NCI-H1092 (cell line): ENCODE results near the gene SDR39U1.
A peak's percentile ranks its signal among the peaks of the same experiment; 100 is the strongest.

Experiments used
- DNase-seq: peaks from one replicate; lab custom pipeline; 2025; lab: John Stamatoyannopoulos, UW

Gene SDR39U1

DNA sequence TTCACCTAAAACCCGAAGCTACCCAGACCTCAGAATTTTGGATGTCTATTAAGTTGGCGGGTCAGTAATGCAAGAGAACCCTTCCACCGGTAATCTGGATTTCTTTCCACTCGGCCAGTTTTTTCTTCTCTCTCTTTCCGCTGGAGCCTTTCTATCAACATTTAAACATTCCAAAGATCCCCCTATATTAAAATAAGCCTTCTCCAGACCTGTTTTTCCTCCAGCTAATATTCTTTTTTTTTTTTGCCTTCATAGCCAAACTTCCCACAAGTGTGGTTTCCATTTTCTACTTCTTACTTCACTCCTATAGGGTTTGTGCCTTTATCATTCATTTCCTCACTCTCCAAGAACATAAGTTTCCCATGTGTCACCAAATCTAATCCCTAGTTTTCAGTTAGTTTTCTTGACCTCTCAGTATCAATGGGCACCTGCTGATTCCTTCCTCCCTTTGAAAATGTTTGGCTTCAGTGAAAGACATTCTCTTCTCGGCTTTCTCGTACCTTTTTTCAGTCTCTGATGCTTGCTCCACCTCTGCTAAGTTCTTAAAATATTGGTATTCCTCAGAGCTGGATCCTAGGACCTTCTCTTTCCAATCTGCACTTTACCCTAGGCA is 583 bp upstream of the SDR39U1 start:
- no peak for DNase-seq

DNA sequence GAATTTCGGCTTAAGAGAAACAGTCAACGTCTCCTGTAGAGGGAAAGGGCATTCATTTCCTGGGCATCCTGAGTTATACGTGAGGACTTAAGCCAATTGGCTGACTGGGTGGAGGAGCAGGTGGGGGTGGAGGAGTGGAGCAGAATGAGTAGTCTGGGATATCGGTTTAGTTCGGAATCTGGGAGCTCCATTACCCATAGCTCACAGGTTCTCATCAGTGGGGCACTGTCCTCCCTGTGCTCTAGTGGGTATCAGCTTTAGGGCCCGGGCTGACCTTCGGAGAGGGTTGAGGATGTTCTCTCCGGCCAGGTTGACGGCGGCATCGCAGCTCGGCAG is 704 bp downstream of the SDR39U1 start:
- DNase-seq = no peak

DNA sequence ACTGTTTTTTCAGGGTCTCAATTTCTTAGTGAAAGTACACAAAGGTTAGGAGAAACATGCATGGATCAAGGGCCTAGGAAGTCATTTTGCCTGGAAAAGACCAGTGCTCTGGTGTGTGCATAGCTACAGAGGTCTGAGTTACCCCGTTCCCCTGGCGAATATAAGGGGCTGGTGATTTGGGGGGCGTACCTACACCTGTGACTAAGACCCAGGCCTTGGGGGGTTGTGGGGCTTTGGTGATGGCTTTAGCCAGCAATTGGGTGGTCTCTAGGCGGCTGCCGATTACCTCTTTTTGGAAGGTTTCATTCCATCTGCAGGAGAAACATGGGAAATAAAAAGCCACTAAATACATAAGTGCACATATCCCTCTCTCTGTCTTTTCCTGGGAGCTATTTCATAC is 1.1 kb downstream of the SDR39U1 start:
- no peak for DNase-seq

DNA sequence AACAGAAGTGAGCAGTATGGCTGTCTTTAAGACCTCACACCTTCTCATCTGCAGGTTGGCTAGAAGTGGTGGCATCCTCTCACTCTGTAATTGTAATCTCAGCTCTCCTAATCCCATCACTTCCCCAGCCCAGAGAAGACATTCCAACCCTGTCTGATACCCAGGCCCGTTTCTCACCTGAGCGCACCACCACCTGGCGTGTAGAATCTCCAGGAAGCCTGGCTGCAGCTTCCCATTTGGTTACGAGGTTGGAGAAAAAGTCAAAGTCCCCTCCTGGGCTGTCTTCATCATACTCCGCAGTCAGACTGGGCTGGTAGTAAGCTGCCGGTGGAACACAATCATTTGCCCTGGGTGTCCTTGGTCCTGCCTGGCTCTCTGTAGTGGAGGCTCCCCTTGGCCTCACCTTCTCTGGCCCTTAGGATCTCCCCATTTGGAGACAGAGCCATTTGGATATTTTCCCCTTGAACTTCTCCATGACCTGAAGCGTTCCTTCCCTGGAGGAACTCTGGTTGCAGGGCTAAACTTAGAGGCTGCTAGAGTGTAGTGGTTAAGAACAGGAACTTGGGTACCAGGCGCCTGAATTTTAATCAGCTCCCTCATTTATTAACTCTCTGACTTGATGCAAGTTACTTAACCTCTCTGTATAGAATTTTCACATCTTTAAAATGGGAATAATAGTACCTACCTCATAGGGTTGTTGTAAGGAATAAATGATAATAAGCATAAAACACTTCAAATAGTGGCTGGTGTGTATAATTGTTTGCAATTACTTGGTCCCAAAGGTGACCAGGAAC is 1.8 kb downstream of the SDR39U1 start:
- DNase-seq = no peak

DNA sequence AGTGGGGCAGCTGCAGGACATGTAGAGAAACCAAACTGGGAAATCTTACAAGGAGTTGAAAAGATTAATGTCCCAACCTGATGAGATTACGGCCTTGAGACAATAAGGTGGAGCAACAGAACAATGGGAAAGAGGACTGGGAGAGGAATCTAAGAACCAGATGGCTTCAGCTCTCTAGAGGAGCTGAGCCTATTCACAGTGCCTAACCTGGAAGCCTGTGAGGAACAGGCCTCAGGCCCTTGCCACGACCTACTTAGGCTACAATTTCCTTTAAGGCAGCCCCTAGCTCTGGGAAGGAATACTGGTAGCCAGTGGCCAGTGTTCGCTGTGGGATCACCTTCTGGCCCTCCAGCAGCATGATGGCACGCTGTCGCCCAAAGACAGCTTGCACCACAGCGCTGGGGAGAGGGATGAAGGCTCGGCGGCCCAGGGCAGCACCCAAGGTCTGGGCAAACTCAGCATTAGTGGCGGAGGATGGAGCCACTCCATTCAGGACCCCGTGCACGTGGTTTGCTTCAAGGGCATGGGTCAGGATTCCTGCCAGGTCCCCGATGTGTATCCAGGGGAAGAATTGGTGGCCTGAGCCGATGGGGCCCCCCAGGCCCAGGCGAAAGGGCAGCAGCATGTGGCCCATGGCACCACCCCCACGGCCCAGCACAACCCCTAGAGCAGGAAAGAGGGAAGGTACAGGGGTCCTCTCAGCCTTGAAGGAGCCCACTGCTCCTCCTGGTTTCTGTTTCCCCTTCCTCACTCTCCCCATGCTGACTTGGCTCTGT is 2.6 kb downstream of the SDR39U1 start:
- no peak for DNase-seq

DNA sequence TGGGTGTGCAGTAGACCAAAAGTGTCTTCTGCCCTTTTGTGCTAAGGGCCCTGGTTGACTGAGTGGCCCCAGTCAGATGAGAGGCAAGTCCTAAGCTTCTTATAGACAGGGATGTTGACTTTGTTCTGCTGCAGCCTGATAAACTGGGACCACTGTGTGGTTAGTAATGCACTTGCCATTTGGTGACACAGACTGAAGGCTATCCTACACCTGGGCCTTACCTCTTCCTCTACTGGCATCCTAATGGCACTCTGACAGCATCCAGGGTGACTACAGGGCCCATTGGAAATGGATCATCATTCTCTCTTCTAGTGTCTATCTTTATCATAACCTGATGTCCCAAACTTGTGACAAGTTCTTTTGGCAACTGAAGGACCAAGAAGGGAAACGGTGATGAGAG is 3.3 kb downstream of the SDR39U1 start:
- DNase-seq = no peak

DNA sequence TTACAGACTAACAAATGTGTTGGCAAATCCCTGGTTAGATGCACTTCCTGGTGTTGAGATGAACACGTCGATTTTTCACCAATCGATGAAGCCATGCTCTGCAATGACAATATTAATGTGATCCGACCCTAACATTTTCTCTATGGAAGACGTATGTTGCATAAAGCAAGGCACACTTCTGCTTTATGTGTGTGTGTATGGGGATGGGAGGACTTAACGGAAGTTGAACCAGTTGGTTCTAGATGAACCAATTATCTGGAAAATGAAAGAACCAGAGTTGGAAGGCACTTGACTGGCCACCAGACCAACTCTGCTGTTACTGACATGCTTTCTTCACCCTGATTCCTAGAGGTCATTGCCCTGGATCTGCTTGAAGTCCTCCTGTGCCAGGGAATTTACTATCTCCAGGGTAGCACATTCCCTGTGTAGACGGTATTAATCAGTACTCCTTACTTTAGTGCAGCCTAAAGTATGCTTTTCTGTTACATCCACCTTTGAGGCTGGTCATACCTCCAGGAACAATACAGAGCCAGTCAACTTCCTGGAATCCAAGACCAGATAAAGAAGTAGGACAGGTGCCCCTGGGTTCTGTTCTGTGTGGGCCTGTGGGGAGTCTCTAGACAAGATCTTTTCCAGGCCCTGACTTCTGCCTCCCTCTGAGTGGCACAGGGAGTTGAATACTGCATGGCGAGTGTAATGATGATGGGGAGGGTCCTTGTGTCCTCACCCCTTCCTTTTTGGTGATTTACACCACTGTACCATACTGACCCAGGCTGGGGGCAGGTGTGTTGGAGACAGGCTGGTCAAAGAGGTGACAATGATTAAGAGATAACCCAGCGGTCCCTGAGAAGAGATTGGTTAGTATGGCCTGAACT is 4.1 kb downstream of the SDR39U1 start:
- no peak for DNase-seq

DNA sequence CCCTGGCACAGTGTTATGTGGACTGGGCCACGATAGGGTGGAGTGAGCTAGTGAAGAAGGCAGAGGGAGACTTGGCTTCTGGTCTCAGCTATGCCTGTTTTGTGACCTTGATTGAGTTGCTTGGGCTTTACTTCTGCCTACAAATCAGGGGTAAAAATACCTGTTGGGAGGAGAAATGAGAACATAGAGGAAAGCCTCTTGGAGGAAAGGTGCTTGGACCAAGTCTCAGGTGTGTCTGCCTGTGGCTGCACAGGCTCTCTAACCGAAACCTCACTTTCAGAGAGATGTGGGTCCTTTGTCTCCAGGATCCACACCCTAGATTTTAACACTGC is 4.9 kb downstream of the SDR39U1 start:
- no peak for DNase-seq

DNA sequence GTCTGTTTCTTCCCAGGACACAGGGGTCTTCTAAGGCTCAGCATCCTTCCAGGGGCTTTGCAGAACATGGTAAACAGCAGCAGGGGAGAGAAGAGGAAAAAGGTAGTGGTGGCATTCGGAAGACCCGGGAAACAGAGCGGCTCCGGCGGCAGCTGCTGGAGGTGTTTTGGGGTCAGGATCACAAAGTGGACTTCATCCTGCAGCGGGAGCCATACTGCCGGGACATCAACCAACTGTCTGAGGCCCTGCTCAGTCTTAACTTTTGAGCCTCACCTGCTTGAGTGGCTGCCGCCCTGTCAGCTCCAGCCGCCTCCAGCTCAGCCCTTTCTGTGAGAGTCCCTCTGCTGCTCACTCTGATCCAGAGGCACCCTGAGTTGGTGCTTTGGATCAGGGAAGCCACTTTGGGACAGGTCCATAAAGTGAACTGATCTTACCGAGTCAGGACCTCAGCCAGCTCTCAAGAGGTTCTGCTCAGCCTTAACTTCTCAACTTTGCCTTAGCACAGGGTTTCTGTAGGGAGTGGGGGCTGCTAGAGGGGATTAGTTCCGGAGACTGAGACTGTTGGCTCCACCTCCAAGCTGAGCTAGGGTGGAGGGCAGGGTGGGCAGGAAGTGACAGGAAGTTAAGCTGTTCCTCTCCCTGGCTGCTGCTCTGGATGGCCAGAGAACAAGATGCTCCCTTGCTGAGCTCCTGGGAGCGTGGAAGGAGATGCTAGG is 5.4 kb downstream of the SDR39U1 start:
- no peak for DNase-seq

DNA sequence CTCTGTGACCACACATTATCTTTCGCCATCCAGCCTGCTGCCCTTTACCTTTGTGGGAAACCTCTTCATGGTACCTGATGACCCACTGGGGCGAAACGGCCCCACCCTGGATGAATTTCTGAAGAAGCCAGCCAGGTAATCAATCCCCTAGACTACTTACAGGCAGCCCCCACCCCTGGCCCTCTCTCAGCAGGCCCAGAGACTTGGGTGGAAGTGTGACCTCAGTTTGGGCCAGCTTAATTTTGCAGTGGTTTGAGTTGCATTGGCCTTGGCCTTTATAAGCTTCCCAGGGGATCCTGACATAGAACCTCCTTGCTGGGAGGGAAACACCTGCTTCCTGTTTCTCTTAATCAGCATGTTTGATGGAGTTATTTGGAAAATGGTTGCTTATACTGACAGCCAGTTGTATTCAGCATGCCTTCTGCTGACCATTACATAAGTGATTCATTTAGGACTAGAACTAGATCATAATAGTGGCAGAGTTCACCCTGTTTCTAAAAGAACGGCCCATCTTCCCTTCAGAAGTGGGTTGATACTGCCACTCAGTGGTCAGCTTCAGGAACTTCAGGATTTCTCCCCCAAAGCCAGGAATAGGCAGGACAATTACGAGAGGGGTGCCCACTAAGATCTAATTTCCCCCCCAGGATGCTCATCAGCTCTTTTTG is 6.1 kb downstream of the SDR39U1 start:
- DNase-seq = peak; percentile 39

DNA sequence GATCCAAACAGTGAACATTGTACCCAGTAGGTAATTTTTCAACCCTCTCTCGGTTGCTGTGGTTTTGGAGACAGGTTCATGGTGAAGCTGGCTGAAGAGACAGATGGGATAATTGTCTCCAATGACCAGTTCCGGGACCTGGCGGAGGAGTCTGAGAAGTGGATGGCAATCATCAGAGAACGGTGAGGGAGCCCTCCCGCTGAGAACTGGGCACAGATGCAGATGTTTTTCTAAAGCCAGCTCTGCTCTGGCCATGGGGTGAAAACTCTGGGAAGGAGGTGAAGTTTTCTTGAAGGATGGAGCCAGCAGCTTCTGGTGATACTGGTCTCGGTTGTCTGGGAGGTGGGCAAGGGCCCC is 6.6 kb downstream of the SDR39U1 start:
- no peak for DNase-seq

DNA sequence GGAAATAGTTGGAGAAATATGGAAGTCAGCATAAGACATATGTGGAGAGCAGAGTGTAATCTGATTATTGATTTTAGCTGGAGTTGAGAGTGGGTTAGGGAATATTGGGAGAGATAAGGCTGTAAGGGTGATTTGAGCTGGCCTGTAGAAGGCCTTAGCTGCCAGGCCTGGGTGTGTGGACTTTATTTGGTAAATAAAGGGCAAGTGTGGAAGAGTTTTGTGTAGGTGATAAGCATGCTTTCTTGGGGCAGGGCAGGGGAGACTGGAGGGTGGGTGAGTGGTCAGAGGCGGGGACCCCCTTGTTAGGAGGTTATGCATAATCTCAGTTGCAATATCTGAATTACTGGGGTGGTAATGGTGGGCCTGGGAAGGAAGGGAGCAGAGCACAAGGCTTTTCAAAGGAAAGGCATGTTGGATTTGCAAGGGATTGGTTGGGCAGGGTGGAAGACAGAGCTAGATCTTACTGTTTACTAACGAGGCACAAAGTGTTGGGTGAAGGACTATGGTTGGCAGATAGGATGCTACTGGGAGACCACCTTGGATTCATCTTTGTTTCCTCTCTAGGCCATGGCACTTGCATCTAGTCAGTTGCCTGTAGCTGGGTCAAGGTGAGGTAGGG is 7.3 kb downstream of the SDR39U1 start:
- DNase-seq = no peak

DNA sequence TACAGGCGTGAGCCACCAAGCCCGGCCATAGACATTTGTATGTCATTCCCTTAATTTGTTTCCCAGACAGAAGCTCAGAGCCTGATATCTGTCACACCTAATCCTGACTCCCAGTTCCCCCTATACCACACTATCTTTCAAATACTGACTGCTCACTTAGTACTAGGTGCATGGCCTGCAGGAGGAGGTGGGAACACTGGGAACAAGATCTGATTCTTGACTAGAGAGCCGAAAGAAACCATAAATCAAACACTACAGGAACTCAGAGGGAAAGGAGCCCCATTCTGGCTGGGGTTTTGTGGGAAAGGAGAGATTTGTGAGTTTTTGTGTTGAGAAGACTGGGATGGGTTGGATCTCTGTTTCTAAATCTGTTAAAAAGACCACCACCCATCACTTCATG is 7.9 kb downstream of the SDR39U1 start:
- DNase-seq = no peak

DNA sequence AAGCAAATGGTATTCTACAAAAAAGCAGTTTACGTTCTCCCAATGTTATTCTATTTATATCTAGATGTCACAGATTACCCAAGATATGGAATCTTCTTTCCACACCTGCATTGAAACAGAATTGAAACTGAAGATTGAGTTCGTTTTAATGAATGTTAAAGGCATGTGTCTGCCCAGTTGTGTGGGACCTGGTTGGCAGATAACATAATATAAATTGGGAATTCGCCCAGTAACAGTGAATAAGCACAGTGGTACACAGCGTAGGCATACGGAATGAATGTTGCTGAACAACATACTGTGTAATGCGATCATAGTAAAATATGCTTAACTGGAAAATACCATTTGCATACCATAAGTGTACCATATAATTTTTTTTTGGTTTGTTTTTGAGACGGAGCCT is 8.5 kb downstream of the SDR39U1 start:
- DNase-seq = no peak

DNA sequence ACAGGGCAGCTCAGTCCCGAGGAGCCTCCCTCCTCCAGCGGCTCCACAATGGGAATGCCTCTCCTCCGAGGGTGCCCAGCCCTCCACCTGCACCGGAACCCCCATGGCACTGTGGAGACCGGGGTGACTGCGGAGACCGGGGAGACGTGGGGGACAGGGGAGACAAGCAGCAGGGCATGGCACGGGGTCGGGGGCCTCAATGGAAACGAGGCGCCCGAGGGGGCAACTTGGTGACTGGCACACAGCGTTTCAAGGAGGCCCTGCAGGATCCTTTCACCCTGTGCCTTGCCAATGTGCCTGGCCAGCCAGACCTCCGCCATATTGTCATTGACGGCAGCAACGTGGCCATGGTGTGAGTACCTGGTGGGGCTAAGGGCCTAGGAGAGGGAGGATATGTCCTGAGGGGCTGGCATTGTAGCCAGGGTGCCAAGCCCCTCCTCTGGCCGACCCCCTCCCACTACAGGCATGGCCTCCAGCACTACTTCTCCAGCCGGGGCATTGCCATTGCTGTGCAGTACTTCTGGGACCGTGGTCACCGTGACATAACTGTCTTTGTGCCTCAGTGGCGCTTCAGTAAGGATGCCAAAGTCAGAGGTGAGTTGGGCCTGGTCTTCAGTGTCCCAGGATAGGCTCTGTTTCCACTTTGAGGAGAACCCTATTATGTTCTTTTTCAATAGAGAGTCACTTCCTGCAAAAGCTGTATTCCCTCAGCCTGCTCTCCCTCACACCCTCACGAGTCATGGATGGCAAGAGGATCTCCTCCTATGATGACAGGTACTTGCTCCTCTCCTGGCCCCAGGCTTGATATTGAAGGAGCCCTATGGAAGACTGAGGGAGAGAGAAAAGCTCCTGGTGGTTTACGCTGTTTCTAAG is 10.1 kb downstream of the SDR39U1 start:
- DNase-seq = no peak

DNA sequence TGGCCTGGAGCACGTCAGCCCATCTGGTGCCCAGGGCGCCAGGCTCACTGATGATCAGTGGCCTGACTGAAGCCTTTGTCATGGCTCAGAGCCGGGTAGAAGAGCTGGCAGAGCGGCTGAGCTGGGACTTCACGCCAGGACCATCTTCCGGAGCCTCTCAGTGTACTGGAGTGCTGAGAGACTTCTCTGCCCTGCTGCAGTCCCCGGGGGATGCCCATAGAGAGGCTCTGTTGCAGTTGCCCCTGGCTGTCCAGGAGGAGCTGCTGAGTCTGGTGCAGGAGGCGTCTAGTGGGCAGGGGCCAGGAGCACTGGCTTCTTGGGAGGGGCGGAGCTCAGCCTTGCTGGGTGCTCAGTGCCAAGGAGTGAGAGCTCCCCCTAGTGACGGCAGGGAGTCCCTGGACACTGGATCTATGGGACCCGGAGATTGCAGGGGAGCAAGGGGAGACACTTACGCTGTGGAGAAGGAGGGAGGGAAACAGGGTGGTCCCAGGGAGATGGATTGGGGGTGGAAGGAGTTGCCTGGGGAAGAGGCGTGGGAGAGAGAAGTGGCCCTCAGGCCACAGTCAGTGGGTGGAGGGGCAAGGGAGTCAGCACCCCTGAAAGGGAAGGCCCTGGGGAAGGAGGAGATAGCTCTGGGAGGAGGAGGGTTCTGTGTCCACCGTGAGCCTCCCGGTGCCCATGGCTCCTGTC is 10.9 kb downstream of the SDR39U1 start:
- DNase-seq = peak; percentile 70

DNA sequence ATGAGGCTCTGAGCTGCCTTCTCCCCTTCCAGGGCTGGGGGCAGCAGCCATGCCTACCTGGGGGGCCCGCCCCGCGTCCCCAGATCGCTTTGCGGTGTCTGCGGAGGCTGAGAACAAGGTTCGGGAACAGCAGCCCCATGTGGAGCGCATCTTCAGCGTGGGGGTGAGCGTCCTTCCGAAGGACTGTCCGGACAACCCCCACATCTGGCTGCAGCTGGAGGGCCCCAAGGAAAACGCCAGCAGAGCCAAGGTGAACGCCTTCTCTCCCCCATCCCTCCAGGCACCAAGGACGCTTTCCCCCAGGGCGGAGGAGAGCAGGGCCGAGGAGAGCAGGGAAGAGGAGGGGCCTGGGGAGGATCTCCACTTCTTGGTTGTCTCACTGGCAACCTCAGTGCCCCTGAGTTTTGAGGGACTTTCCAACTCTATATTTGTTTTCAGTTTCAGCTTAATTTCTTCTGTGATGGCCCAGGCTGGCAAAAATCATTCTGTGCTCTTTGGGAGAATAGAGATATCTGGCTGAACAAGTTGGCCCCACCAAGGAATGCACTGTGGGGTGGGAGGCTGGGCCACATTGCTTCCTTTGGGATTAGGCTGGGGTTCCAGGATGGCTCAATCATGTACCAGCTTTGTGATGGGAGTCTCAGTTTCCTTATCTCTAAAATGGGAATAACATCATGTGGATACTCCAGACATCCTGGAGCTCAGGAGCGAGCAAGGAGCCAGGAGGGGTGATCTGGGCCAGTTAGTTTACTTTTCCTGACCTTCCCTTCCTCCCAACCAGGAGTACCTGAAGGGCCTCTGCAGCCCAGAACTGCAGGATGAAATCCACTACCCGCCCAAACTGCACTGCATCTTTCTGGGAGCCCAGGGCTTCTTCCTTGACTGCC is 11.7 kb downstream of the SDR39U1 start:
- no peak for DNase-seq

DNA sequence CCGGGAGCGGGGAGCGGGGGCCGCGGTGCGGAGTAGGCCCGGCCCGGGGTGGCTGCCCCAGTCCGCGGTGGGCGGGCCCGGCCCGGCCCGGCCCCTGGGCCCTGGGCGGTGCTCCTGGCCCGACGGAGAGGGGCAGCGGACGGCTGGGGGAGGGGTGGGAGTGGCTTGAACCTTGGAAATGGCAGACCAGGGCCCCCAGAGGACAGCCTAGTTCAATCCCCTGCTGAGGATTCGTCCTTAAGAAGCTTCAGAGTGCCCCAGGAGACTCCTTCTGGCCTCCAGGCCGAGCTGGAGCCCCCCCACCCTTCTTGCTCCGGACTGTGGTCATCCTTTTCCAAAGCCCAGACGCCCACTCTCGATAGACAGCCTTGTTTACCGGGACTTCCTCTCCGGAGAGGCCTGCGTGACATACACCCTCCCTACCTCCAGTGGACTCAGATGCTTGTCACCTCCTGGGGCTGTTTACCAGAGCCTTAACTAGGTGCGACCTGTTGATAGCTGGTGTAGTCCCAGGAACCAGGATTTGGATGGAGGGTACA is 12.4 kb downstream of the SDR39U1 start:
- no peak for DNase-seq
